NCI-H1105 (cell line): ENCODE data around the gene IQCK.
"Not testable (repeated sequence)": the region's sequence is repeated elsewhere in the genome, so short reads cannot be mapped to it uniquely, and the experiment has no call there.

ENCODE experiments used
- DNase-seq: peaks from one replicate; lab custom pipeline; 2025; lab: John Stamatoyannopoulos, UW

IQCK gene

GRCh38 chr16:19699472-19699871 is 18.6 kb upstream of the IQCK start:
- DNase-seq: no peak

GRCh38 chr16:19700319-19700781 is 17.7 kb upstream of the IQCK start:
- no peak for DNase-seq

GRCh38 chr16:19701091-19701490 is 17.0 kb upstream of the IQCK start:
- no peak for DNase-seq

- DNase-seq: no peak
Measured at GRCh38 chr16:19703172-19703889, 14.7 kb upstream of the IQCK start.

- DNase-seq: no peak
Measured at GRCh38 chr16:19704321-19705145, 13.5 kb upstream of the IQCK start.

- DNase-seq: no peak
Measured at GRCh38 chr16:19705146-19705501, 12.9 kb upstream of the IQCK start.

GRCh38 chr16:19705843-19706242 is 12.2 kb upstream of the IQCK start:
- no peak for DNase-seq

GRCh38 chr16:19706846-19707245 is 11.2 kb upstream of the IQCK start:
- no peak for DNase-seq

- DNase-seq: no peak
Measured at GRCh38 chr16:19707569-19708295, 10.3 kb upstream of the IQCK start.

- DNase-seq: no peak
Measured at GRCh38 chr16:19708296-19709205, 9.5 kb upstream of the IQCK start.

GRCh38 chr16:19709381-19710136 is 8.5 kb upstream of the IQCK start:
- no peak for DNase-seq

GRCh38 chr16:19710191-19710908 is 7.7 kb upstream of the IQCK start:
- no peak for DNase-seq

GRCh38 chr16:19710991-19711545 is 7.0 kb upstream of the IQCK start:
- no peak for DNase-seq

GRCh38 chr16:19711643-19712042 is 6.4 kb upstream of the IQCK start:
- DNase-seq: no peak

GRCh38 chr16:19712418-19713058 is 5.5 kb upstream of the IQCK start:
- no peak for DNase-seq

GRCh38 chr16:19713697-19714096 is 4.4 kb upstream of the IQCK start:
- DNase-seq: no peak

GRCh38 chr16:19715566-19715965 is 2.5 kb upstream of the IQCK start:
- no peak for DNase-seq

GRCh38 chr16:19716183-19716582 is 1.9 kb upstream of the IQCK start:
- DNase-seq: no peak

GRCh38 chr16:19716728-19717127 is 1.3 kb upstream of the IQCK start:
- not testable (repeated sequence) for DNase-seq
